Colonic mucosa (tissue), 4 donors: ENCODE data around the gene C1orf210. TPM values are rescaled to one million over a fixed set of nuclear protein-coding genes. Genes with fewer than 3 reads are reported as not detected.

Experiments
- DNase-seq: peaks from one replicate; pipeline ENCODE4 v3.0.0-alpha.2; 2020
- H3K27ac ChIP-seq: fragments of 200-600 bp; one replicate; pipeline ENCODE4 v1.8.0; 2021
- H3K27me3 ChIP-seq: fragments of 200-600 bp; one replicate; pipeline ENCODE4 v1.8.0; 2021
- H3K36me3 ChIP-seq: fragments of 200-600 bp; one replicate; pipeline ENCODE4 v1.8.0; 2021
- H3K4me1 ChIP-seq: fragments of 200-600 bp; one replicate; pipeline ENCODE4 v1.8.0; 2021; ENCODE audit warnings: mild to moderate bottlenecking
- H3K4me3 ChIP-seq: fragments of 200-600 bp; one replicate; pipeline ENCODE4 v1.8.0; 2021
- H3K9ac ChIP-seq, 2 donors: one replicate each; pipeline ENCODE4 v1.7.0; 2013; ENCODE audit warnings: control low read depth in 2 of 2, low read depth in 2 of 2, low read length in 2 of 2
- H3K9me3 ChIP-seq: fragments of 200-600 bp; one replicate; pipeline ENCODE4 v1.8.0; 2021
- intact Hi-C: fragments of 100-400 bp; cut with DNase I; formaldehyde crosslinking; loops from one replicate; pipeline ENCODE4 v1.14.1; 2022
- total RNA-seq, 2 donors: library from RNA; stranded (reverse); fragmentation: NEBNext Ultra II Directional in 1 of 2; extraction: Animal tissue kit (Norgen Biotek cat#: 25700) in 1 of 2; gene quantifications; one replicate each; pipeline ENCODE4 v1.2.1, GENCODE V29; 2021
- TF ChIP-seq, protein P1 (sequence below): fragments of 200-600 bp; IDR thresholded peaks from one replicate; pipeline ENCODE4 v1.8.0; 2022; ENCODE audit warnings: antibody characterized with exemption, mild to moderate bottlenecking
- donor health status: healthy.
- donor health status: DM: no; HTN: no; CAD: no.
- donor health status: DM: no; HTN: no; CAD: no.

Gene C1orf210
- total RNA-seq, 2 donors from 2014 or later: 67.4 to 94.3 TPM

DNA sequence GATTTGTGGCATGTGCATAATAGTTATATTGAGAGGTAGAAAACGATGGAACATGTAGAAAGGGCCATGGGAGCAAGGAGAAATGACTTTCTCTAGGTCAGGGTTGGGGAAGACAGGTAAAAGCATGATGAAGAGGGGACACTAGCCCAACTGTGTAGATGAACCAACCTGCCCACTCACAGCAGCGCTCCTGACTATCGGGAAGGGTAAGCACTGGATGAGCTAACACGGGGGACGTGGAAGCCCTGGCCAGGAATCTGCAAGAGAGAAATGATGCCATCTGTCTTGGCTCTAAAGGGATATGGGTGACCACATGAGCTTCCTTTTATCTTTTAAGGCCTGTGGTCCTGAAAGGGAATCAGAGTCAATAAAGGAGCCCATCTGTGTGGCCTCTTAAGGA is 51.8 kb downstream of the C1orf210 start:
- Histone ChIP-seq H3K4me3 (no peak overlapping the region), H3K27me3 (no peaks in the 10 kb centered on the region), H3K36me3 (no peaks in the 10 kb centered on the region), H3K4me1 (no peaks in the 10 kb centered on the region), H3K9ac (no peak overlapping the region), H3K27ac (no peak overlapping the region), H3K9me3 (no peaks in the 10 kb centered on the region)
- TF ChIP-seq, protein P1, sequence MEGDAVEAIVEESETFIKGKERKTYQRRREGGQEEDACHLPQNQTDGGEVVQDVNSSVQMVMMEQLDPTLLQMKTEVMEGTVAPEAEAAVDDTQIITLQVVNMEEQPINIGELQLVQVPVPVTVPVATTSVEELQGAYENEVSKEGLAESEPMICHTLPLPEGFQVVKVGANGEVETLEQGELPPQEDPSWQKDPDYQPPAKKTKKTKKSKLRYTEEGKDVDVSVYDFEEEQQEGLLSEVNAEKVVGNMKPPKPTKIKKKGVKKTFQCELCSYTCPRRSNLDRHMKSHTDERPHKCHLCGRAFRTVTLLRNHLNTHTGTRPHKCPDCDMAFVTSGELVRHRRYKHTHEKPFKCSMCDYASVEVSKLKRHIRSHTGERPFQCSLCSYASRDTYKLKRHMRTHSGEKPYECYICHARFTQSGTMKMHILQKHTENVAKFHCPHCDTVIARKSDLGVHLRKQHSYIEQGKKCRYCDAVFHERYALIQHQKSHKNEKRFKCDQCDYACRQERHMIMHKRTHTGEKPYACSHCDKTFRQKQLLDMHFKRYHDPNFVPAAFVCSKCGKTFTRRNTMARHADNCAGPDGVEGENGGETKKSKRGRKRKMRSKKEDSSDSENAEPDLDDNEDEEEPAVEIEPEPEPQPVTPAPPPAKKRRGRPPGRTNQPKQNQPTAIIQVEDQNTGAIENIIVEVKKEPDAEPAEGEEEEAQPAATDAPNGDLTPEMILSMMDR: no peak
- intact Hi-C loops: no loop called here
- no peak for DNase-seq

DNA sequence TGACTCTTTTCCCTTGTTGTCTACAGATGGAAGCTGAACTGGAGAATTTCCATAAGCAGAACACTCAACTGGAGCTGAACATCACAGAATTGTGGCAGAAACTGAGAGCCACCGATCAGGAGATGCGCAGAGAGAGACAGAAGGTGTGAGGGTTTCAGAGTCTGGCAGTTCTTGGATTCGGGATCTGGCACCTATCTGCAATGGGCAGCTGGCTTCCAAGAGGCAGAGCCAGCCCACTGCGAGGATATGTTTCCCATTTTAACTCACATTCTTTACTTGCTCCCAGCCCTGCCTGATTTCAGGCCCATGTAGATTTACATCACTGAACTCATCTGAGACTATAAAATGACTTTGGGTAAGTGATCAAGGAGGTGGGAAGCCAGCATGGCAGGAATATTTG is 52.9 kb downstream of the C1orf210 start:
- Histone ChIP-seq H3K27me3 (no peaks in the 10 kb centered on the region), H3K9ac (no peak overlapping the region), H3K36me3 (no peaks in the 10 kb centered on the region), H3K4me1 (no peaks in the 10 kb centered on the region), H3K9me3 (no peaks in the 10 kb centered on the region), H3K27ac (no peak overlapping the region), H3K4me3 (no peak overlapping the region)
- intact Hi-C loops: no loop called here
- DNase-seq: no peak
- TF ChIP-seq, protein P1: no peak

DNA sequence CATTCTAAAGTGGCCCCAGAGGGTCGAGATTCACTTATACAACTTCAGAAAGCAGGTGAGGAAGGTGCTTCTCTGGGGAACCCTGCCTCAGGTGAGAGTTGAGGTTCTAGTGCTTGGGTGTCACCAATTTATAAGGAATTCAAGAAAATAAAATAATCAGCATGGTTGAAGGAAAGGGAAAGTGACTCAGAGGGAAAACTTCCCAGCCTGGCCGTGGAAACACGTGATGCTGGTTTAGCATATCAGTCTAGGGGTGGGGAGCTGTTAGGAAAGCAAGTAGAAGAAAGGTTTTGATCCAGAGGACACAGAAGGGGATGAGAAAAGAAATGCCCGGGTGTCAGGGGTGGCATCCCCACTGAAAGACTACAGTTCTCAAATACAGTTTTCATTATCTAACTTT is 53.3 kb downstream of the C1orf210 start:
- no peak for DNase-seq
- intact Hi-C loops: no loop called here
- no peak overlapping the region for H3K27ac ChIP-seq
- H3K36me3 ChIP-seq: no peaks in the 10 kb centered on the region
- no peaks in the 10 kb centered on the region for H3K9me3 ChIP-seq
- H3K4me3 ChIP-seq: no peak overlapping the region
- no peak overlapping the region for H3K9ac ChIP-seq
- H3K27me3 ChIP-seq: no peaks in the 10 kb centered on the region
- no peaks in the 10 kb centered on the region for H3K4me1 ChIP-seq
- TF ChIP-seq, protein P1: no peak

Other genes with a start within 250 kb of the C1orf210 start
- 10 to 100 TPM; 28.4 to 85.4 TPM for gene EBNA1BP2, start 113.3 kb downstream of the C1orf210 start, total RNA-seq
- under 1 TPM in 1 of 2 donors, not detected in 1; 0.66 TPM for gene CFAP57, start 113.3 kb downstream of the C1orf210 start, total RNA-seq
- 10 to 100 TPM; 59.8 to 80.0 TPM for gene TMEM125, start 15.6 kb downstream of the C1orf210 start, total RNA-seq
- 1 to 10 TPM; 5.1 to 7.6 TPM for gene TIE1, start 15.4 kb upstream of the C1orf210 start, total RNA-seq
- gene MPL, start 52.2 kb upstream of the C1orf210 start, total RNA-seq: under 1 TPM in 1 of 2 donors, not detected in 1; 0.12 TPM
- gene CDC20, start 73.4 kb upstream of the C1orf210 start, total RNA-seq: 100 to 1,000 TPM in 1 of 2 donors, 10 to 100 TPM in 1; 42.6 to 201 TPM
- 100 to 1,000 TPM; 165 to 176 TPM for gene ELOVL1, start 82.4 kb upstream of the C1orf210 start, total RNA-seq
- 10 to 100 TPM; 39.2 to 51.3 TPM for gene MED8, start 104.2 kb upstream of the C1orf210 start, total RNA-seq
- 10 to 100 TPM; 34.8 to 50.5 TPM for gene SZT2, start 104.3 kb upstream of the C1orf210 start, total RNA-seq
- 10 to 100 TPM; 50.8 to 55.6 TPM for gene HYI, start 168.3 kb upstream of the C1orf210 start, total RNA-seq
- gene PTPRF, start 245.3 kb upstream of the C1orf210 start, total RNA-seq: 100 to 1,000 TPM; 351 to 449 TPM